ENCODE results near the gene EPHA8. TPM values are rescaled to one million over a fixed set of nuclear protein-coding genes. Genes with fewer than 3 reads are reported as not detected.

EPHA8 gene
- polyA plus RNA-seq, 6 donors from 2014 or later: not detected

- DNase-seq (no peak), ATAC-seq (ENCODE audit: low read depth in 2 of 2) (no peak)
- no peak overlapping the region for H3K4me3 Mint-ChIP-seq
- no peaks in the 10 kb centered on the region for H3K36me3 Mint-ChIP-seq
- H3K4me1 Mint-ChIP-seq: no peaks in the 10 kb centered on the region
- H3K27me3 Mint-ChIP-seq: peaks cover 6 to 35% (median 35%) of the 10 kb centered on the region in 3 donors
- no peak overlapping the region for H3K27ac Mint-ChIP-seq
- no peaks in the 10 kb centered on the region for H3K9me3 Mint-ChIP-seq
Measured at GRCh38 chr1:22643928-22644327, 80.6 kb downstream of the EPHA8 start.

DNA sequence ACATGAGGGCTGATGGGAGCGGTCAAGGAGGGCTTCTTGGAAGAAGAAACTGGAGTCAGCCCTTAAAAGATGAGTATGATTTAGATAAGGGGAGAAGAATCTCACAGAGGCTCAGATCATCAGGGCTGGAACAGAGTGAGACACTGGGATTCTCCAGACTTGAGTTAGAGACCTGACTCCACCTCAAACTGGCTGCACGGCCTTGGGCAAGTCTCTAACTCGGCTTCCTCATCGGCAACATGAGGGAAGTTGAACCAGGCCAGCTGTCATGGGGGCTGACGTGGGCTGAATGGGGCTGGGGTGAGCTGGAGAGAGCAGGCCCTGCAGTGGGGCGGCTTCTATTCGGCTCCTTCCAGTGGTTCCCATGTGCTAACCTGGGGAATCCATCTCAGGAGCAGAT lies 82.6 kb downstream of the EPHA8 start:
- Mint-ChIP-seq H3K4me1 (no peaks in the 10 kb centered on the region), H3K9me3 (no peaks in the 10 kb centered on the region), H3K36me3 (no peaks in the 10 kb centered on the region), H3K27ac (no peak overlapping the region), H3K4me3 (no peak overlapping the region), H3K27me3 (peaks cover 6 to 35% (median 33%) of the 10 kb centered on the region in 3 donors)
- DNase-seq (no peak), ATAC-seq (ENCODE audit: low read depth in 2 of 2) (no peak)

- no peaks in the 10 kb centered on the region for H3K4me1 Mint-ChIP-seq
- H3K9me3 Mint-ChIP-seq: no peaks in the 10 kb centered on the region
- peaks cover 6 to 30% (median 29%) of the 10 kb centered on the region in 3 donors for H3K27me3 Mint-ChIP-seq
- H3K27ac Mint-ChIP-seq: no peak overlapping the region
- H3K36me3 Mint-ChIP-seq: no peaks in the 10 kb centered on the region
- no peak for DNase-seq
- no peak overlapping the region for H3K4me3 Mint-ChIP-seq
- no peak for ATAC-seq (ENCODE audit: low read depth in 2 of 2)
Measured at GRCh38 chr1:22646384-22646783, 83.1 kb downstream of the EPHA8 start.

DNA sequence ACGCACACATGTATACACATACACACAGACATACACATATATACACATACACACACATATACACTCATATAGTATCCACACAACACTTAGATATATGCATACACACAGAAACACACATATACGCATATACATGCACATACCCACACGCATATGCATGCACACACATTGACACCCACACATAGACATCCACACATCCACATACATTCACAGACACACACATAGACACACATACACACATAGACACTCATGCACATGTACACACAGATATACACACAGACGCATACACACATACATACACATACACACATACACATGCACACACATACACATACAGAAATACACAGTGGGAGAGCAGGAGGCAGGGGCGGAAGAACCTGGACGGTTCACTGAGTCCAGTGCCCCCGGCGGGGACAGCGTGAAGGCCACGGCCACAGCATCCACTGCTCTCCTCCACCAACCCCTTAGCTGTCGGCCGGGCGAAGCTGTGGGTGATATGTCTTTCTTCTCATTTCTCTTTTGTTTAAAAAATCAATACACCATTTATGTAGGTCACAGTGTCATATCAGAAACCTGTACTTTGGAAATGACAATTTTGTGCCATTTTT lies 86.9 kb downstream of the EPHA8 start:
- H3K27ac Mint-ChIP-seq: no peak overlapping the region
- no peak for ATAC-seq (ENCODE audit: low read depth in 2 of 2)
- no peak for DNase-seq

DNA sequence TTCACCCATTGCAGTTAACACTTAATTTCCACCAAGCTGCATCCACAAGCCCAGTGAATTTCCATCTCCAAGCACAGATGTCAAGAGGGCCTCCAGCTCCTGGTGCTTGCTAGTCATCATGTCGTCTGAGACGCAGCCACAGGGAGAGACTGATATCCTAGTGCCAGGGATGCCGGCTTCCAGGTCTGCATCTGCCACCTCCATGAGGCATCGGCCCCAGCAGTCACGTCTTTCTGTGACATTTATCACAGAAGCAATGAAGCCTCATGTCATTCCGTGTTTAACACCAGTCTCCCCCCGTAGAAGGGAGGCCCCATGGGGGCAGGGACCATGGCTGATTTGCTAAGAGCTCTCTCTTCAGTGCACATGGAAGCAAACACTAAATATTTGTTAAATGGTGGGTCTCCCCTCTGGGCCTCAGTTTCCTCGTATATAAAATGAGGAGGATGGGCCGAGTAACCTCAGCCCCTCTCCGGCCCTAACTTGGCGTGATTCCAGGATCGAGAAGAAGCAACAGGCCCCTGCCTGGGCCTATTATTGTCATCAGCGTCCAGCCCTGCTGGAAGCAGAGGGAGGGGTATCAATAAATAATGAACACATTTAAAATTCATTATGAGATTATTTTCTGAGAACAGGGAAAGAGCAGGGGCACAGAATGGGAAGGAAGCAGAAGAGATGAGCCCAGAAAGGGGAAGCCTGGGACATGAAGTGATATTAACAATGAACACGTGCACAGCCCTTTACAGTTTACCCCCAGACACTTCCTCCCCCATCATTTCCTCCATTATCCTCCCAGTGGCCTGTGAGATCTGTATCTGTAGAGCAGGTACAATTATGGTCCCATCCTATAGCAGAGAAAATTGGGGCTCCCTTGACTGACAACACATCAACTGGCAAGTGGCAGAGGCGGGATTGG lies 88.9 kb downstream of the EPHA8 start:
- Mint-ChIP-seq H3K4me3 (peak overlapping the region in 1 of 8 donors; percentile 48), H3K9me3 (peaks cover 0 to 1% (median 0%) of the 10 kb centered on the region in 7 donors), H3K4me1 (no peaks in the 10 kb centered on the region), H3K27me3 (peaks cover 9 to 32% (median 11%) of the 10 kb centered on the region in 3 donors), H3K27ac (no peak overlapping the region), H3K36me3 (no peaks in the 10 kb centered on the region)
- DNase-seq (no peak), ATAC-seq (ENCODE audit: low read depth in 2 of 2) (no peak)

More for the DNA sequence above, 86.9 kb downstream of the EPHA8 start:
- no peaks in the 10 kb centered on the region for H3K9me3 Mint-ChIP-seq
- no peak overlapping the region for H3K4me3 Mint-ChIP-seq
- H3K27me3 Mint-ChIP-seq: peaks cover 5 to 33% (median 17%) of the 10 kb centered on the region in 3 donors
- H3K4me1 Mint-ChIP-seq: no peaks in the 10 kb centered on the region
- no peaks in the 10 kb centered on the region for H3K36me3 Mint-ChIP-seq

DNA sequence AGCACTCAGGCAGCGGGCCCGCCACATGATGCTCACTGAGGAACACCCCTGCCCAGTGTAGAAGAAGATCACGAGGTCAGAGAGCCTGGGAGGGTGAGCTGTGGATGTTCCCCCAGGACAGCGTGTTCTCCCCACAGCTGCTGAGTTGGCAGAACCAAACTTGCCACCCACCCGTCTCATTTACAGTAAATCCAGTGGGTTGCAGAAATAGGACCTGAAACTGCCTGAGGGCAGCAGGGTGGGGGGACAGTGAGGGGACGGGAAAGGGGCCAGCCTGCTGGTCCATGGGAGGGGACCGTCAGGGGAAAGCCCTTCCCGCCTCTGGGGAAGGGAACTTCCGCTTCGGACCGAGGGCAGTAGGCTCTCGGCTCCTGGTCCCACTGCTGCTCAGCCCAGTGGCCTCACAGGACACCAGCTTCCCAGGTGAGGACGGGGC lies 89.6 kb downstream of the EPHA8 start, which contains the start of gene C1QB:
Gene C1QB (plus strand): TSS at position 356 of the 436 bp plus-strand sequence. CDS start 6,227 bp downstream, outside the sequence.
- peaks cover 9 to 26% (median 11%) of the 10 kb centered on the region in 3 donors for H3K27me3 Mint-ChIP-seq
- DNase-seq (no peak), ATAC-seq (ENCODE audit: low read depth in 2 of 2) (no peak)
- H3K4me3 Mint-ChIP-seq: peak within 1 kb of the TSS in 1 of 8 donors; percentile 48
- H3K36me3 Mint-ChIP-seq: no peaks in the 10 kb centered on the region
- peaks cover 0 to 1% (median 0%) of the 10 kb centered on the region in 7 donors for H3K9me3 Mint-ChIP-seq
- H3K27ac Mint-ChIP-seq: no peak within 1 kb of the TSS
- H3K4me1 Mint-ChIP-seq: no peaks in the 10 kb centered on the region

Other genes starting within 250 kb of the EPHA8 start
- gene ZBTB40, start 111.6 kb upstream of the EPHA8 start, polyA plus RNA-seq (ENCODE audit: low read depth in 6 of 6): 1 to 10 TPM; 1.5 to 7.7 (median 3.4) TPM
- gene C1QA, start 73.1 kb downstream of the EPHA8 start, polyA plus RNA-seq (ENCODE audit: low read depth in 6 of 6): not detected
- gene C1QC, start 80.1 kb downstream of the EPHA8 start, polyA plus RNA-seq (ENCODE audit: low read depth in 6 of 6): not detected
- not detected for gene C1QB, start 89.7 kb downstream of the EPHA8 start, polyA plus RNA-seq (ENCODE audit: low read depth in 6 of 6)
- gene EPHB2, start 147.3 kb downstream of the EPHA8 start, polyA plus RNA-seq (ENCODE audit: low read depth in 6 of 6): under 1 TPM in 1 of 6 donors, not detected in 5; 0.08 TPM